Naive thymus-derived CD4-positive, alpha-beta T cell (primary cell): ENCODE data around the gene CATSPER3. TPM values are rescaled to one million over a fixed set of nuclear protein-coding genes. Genes with fewer than 3 reads are reported as not detected.
A peak's percentile ranks its signal among the peaks of the same experiment; 100 is the strongest.

ENCODE experiments used
- ATAC-seq: fragments of 150-1000 bp; cut with Tn5 transposase; 2 replicates; pipeline ENCODE4 v1.10.0; 2021; ENCODE audit warnings: mild to moderate bottlenecking, moderate library complexity
- CTCF ChIA-PET: fragments of 350-600 bp; sonication (Branson Sonifier 250); formaldehyde crosslinking; loops from one replicate; lab custom pipeline; 2021; ENCODE audit warnings: antibody characterized with exemption; lab: Charles Lee
- POLR2A ChIA-PET: fragments of 350-600 bp; sonication (Branson Sonifier 250); formaldehyde crosslinking; loops from one replicate; lab custom pipeline; 2021; ENCODE audit warnings: antibody characterized with exemption, inconsistent platforms; lab: Charles Lee
- DNase-seq, 9 donors: peaks; one replicate each; pipeline versions ENCODE4 v3.0.0 to v3.0.0-alpha.2; 2020 to 2022; ENCODE audit warnings: mixed read lengths in 1 of 9
- H3K27ac ChIP-seq: one replicate; pipeline ENCODE4 v1.7.0; 2013; ENCODE audit warnings: mild to moderate bottlenecking, low read depth, low read length, moderate library complexity
- H3K27me3 ChIP-seq, 2 donors: one replicate each; pipeline ENCODE4 v1.7.0; 2013; ENCODE audit warnings: low read length in 2 of 2, mild to moderate bottlenecking in 2 of 2, moderate library complexity in 2 of 2; ENCODE audit not compliant: control insufficient read depth in 2 of 2, insufficient read depth in 2 of 2
- H3K36me3 ChIP-seq, 3 experiments: 1 replicate in 2 of 3; 2 replicates in 1 of 3; pipeline ENCODE4 v1.7.0; 2013; ENCODE audit warnings: low read length in 3 of 3, mild to moderate bottlenecking in 3 of 3, moderate library complexity in 1 of 3; ENCODE audit not compliant: insufficient read depth in 3 of 3, control insufficient read depth in 2 of 3
- H3K4me1 ChIP-seq, 2 donors: one replicate each; pipeline ENCODE4 v1.7.0; 2013; ENCODE audit warnings: low read length in 2 of 2, mild to moderate bottlenecking in 2 of 2, moderate library complexity in 1 of 2; ENCODE audit not compliant: control insufficient read depth in 2 of 2, insufficient read depth in 2 of 2
- H3K4me3 ChIP-seq: 2 replicates; pipeline ENCODE4 v1.7.0; 2013; ENCODE audit warnings: mild to moderate bottlenecking, low read length
- H3K9me3 ChIP-seq, 3 experiments: 1 replicate in 2 of 3; 2 replicates in 1 of 3; pipeline ENCODE4 v1.7.0; 2013; ENCODE audit warnings: low read length in 3 of 3; ENCODE audit not compliant: control insufficient read depth in 2 of 3
- H3K27ac Mint-ChIP-seq, 9 donors: one replicate each; pipeline ENCODE4 v1.8.0; 2020 to 2022; ENCODE audit warnings: mixed read lengths in 9 of 9, mild to moderate bottlenecking in 8 of 9, moderate library complexity in 5 of 9, inconsistent platforms in 2 of 9
- H3K27me3 Mint-ChIP-seq, 5 donors: one replicate each; pipeline ENCODE4 v1.8.0; 2021 to 2022; ENCODE audit warnings: mixed read lengths in 5 of 5, mild to moderate bottlenecking in 1 of 5
- H3K36me3 Mint-ChIP-seq, 5 donors: one replicate each; pipeline ENCODE4 v1.8.0; 2020 to 2022; ENCODE audit warnings: mixed read lengths in 5 of 5, mild to moderate bottlenecking in 3 of 5, inconsistent platforms in 1 of 5
- H3K4me1 Mint-ChIP-seq, 7 donors: one replicate each; pipeline ENCODE4 v1.8.0; 2020 to 2022; ENCODE audit warnings: mixed read lengths in 7 of 7, mild to moderate bottlenecking in 3 of 7, inconsistent platforms in 1 of 7
- H3K4me3 Mint-ChIP-seq, 10 donors: one replicate each; pipeline ENCODE4 v1.8.0; 2020 to 2022; ENCODE audit warnings: mild to moderate bottlenecking in 10 of 10, mixed read lengths in 10 of 10, moderate library complexity in 6 of 10, inconsistent platforms in 2 of 10
- H3K9me3 Mint-ChIP-seq, 11 donors: one replicate each; pipeline ENCODE4 v1.8.0; 2020 to 2022; ENCODE audit warnings: mixed read lengths in 11 of 11, mild to moderate bottlenecking in 4 of 11, inconsistent platforms in 1 of 11, moderate library complexity in 1 of 11
- intact Hi-C, 2 donors: fragments of 100-400 bp; cut with micrococcal nuclease; formaldehyde crosslinking; loops; one replicate each; pipeline ENCODE4 v1.15.1; 2023
- polyA plus RNA-seq, 2 donors: library from polyadenylated mRNA; unstranded; fragments of 300-500 nt; fragmentation: Illumina TruSeq; gene quantifications; one replicate each; pipeline ENCODE4 v1.2.3, GENCODE V29; 2021
- total RNA-seq, 6 experiments: library from RNA in 5 of 6; stranded (reverse) in 5 of 6; gene quantifications; 1 replicate in 5 of 6; 2 replicates in 1 of 6; pipeline ENCODE4 v1.2.3 and lab custom pipeline; 2021 to 2026

CATSPER3 gene
- total and polyA plus RNA-seq, 7 experiments from 2014 or later = 0.45 to 1.5 (median 0.81) TPM

GRCh38 chr5:135040333-135041144 is 72.8 kb downstream of the CATSPER3 start:
- Histone ChIP-seq H3K9me3 (no peaks in the 10 kb centered on the region), H3K27ac (no peak overlapping the region), H3K36me3 (no peaks in the 10 kb centered on the region), H3K4me3 (no peak overlapping the region), H3K4me1 (no peaks in the 10 kb centered on the region), H3K27me3 (peaks cover 7 to 19% of the 10 kb centered on the region in 2 donors)
- H3K27me3 Mint-ChIP-seq = peaks cover 66 to 89% (median 76%) of the 10 kb centered on the region in 5 donors
- ATAC-seq = no peak
- H3K9me3 Mint-ChIP-seq = peaks cover 0 to 4% (median 0%) of the 10 kb centered on the region in 11 donors
- POLR2A ChIA-PET = no interaction called here
- no peak overlapping the region for H3K27ac Mint-ChIP-seq
- H3K4me1 Mint-ChIP-seq = peaks cover 0 to 21% (median 8%) of the 10 kb centered on the region in 7 donors
- DNase-seq = no peak
- intact Hi-C loops = no loop called here
- H3K36me3 Mint-ChIP-seq = no peaks in the 10 kb centered on the region
- CTCF ChIA-PET = no interaction called here
- peak overlapping the region in 8 of 10 donors; percentile 1 to 76 (median 39) for H3K4me3 Mint-ChIP-seq

- H3K4me3 Mint-ChIP-seq = peak overlapping the region in 8 of 10 donors; percentile 5 to 76 (median 36)
Measured at GRCh38 chr5:135041145-135041587, 73.5 kb downstream of the CATSPER3 start.

GRCh38 chr5:135041726-135042125 is 74.0 kb downstream of the CATSPER3 start:
- H3K4me1 Mint-ChIP-seq = peaks cover 0 to 21% (median 8%) of the 10 kb centered on the region in 7 donors
- no peaks in the 10 kb centered on the region for H3K36me3 ChIP-seq
- intact Hi-C loops = no loop called here
- H3K27ac ChIP-seq = no peak overlapping the region
- DNase-seq (no peak), ATAC-seq (no peak)
- ChIA-PET CTCF (no interaction called here), POLR2A (no interaction called here)
- no peaks in the 10 kb centered on the region for H3K9me3 ChIP-seq
- H3K4me1 ChIP-seq = no peaks in the 10 kb centered on the region
- peaks cover 0 to 4% (median 0%) of the 10 kb centered on the region in 11 donors for H3K9me3 Mint-ChIP-seq
- H3K4me3 ChIP-seq = no peak overlapping the region
- H3K4me3 Mint-ChIP-seq = peak overlapping the region in 6 of 10 donors; percentile 2 to 76 (median 22)
- no peak overlapping the region for H3K27ac Mint-ChIP-seq
- no peaks in the 10 kb centered on the region for H3K36me3 Mint-ChIP-seq
- H3K27me3 ChIP-seq = peaks cover 7 to 19% of the 10 kb centered on the region in 2 donors
- peaks cover 64 to 84% (median 77%) of the 10 kb centered on the region in 5 donors for H3K27me3 Mint-ChIP-seq

More at GRCh38 chr5:135041145-135041587, 73.5 kb downstream of the CATSPER3 start:
- no peaks in the 10 kb centered on the region for H3K36me3 Mint-ChIP-seq
- Histone ChIP-seq H3K27me3 (peaks cover 7 to 19% of the 10 kb centered on the region in 2 donors), H3K36me3 (no peaks in the 10 kb centered on the region), H3K9me3 (no peaks in the 10 kb centered on the region), H3K4me1 (no peaks in the 10 kb centered on the region), H3K27ac (no peak overlapping the region), H3K4me3 (no peak overlapping the region)
- H3K4me1 Mint-ChIP-seq = peaks cover 0 to 21% (median 8%) of the 10 kb centered on the region in 7 donors
- no peak for DNase-seq
- peaks cover 0 to 4% (median 0%) of the 10 kb centered on the region in 11 donors for H3K9me3 Mint-ChIP-seq
- CTCF ChIA-PET = no interaction called here
- H3K27ac Mint-ChIP-seq = no peak overlapping the region
- peaks cover 64 to 84% (median 77%) of the 10 kb centered on the region in 5 donors for H3K27me3 Mint-ChIP-seq
- POLR2A ChIA-PET = no interaction called here
- intact Hi-C loops = no loop called here
- ATAC-seq = no peak

DNA sequence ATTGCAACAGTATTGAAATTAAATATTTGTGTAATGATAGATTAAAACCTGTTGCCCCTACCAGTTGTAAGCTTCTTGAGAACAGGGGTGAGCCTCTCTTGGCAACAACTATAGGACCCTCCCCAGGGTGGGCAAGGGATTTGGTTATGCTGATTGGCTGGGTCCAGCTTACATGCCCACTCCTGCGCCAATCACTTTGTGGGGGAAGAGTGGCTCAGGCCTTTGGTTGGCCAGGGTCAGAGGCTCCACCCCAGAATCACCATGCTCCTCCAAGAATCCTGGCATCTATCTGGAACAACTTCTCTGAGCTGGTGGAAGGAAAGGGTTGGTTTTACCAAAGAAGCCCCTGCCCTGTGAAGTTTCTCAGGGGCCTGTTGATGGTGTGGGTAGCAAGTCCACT is 74.9 kb downstream of the CATSPER3 start:
- H3K36me3 ChIP-seq = no peaks in the 10 kb centered on the region
- H3K4me3 ChIP-seq = no peak overlapping the region
- Mint-ChIP-seq H3K27ac (no peak overlapping the region), H3K36me3 (no peaks in the 10 kb centered on the region), H3K9me3 (peaks cover 0 to 4% (median 0%) of the 10 kb centered on the region in 11 donors), H3K4me1 (peaks cover 0 to 21% (median 8%) of the 10 kb centered on the region in 7 donors), H3K27me3 (peaks cover 62 to 82% (median 79%) of the 10 kb centered on the region in 5 donors), H3K4me3 (no peak overlapping the region)
- no peaks in the 10 kb centered on the region for H3K9me3 ChIP-seq
- ChIA-PET CTCF (no interaction called here), POLR2A (no interaction called here)
- H3K27ac ChIP-seq = no peak overlapping the region
- no peaks in the 10 kb centered on the region for H3K4me1 ChIP-seq
- ATAC-seq (no peak), DNase-seq (no peak)
- intact Hi-C loops = no loop called here
- H3K27me3 ChIP-seq = peaks cover 7 to 16% of the 10 kb centered on the region in 2 donors

- H3K9me3 Mint-ChIP-seq = peaks cover 0 to 4% (median 0%) of the 10 kb centered on the region in 11 donors
- peaks cover 0 to 13% (median 5%) of the 10 kb centered on the region in 7 donors for H3K4me1 Mint-ChIP-seq
- H3K27ac ChIP-seq = no peak overlapping the region
- H3K4me3 ChIP-seq = no peak overlapping the region
- H3K36me3 Mint-ChIP-seq = no peaks in the 10 kb centered on the region
- no peak overlapping the region for H3K27ac Mint-ChIP-seq
- H3K27me3 ChIP-seq = peaks cover 0 to 7% of the 10 kb centered on the region in 2 donors
- no peak for ATAC-seq
- no peaks in the 10 kb centered on the region for H3K36me3 ChIP-seq
- no peaks in the 10 kb centered on the region for H3K9me3 ChIP-seq
- POLR2A ChIA-PET = no interaction called here
- CTCF ChIA-PET = no interaction called here
- no peaks in the 10 kb centered on the region for H3K4me1 ChIP-seq
- no peak overlapping the region for H3K4me3 Mint-ChIP-seq
- intact Hi-C loops = no loop called here
- H3K27me3 Mint-ChIP-seq = peaks cover 72 to 92% (median 79%) of the 10 kb centered on the region in 5 donors
- no peak for DNase-seq
Measured at GRCh38 chr5:135045488-135045887, 77.8 kb downstream of the CATSPER3 start.

- Histone ChIP-seq H3K9me3 (no peaks in the 10 kb centered on the region), H3K4me1 (no peaks in the 10 kb centered on the region), H3K36me3 (no peaks in the 10 kb centered on the region), H3K4me3 (no peak overlapping the region), H3K27me3 (peaks cover 0 to 7% of the 10 kb centered on the region in 2 donors), H3K27ac (no peak overlapping the region)
- H3K27me3 Mint-ChIP-seq = peaks cover 77 to 91% (median 80%) of the 10 kb centered on the region in 5 donors
- H3K4me3 Mint-ChIP-seq = no peak overlapping the region
- CTCF ChIA-PET = no interaction called here
- ATAC-seq (no peak), DNase-seq (no peak)
- intact Hi-C loops = no loop called here
- H3K9me3 Mint-ChIP-seq = peaks cover 0 to 2% (median 0%) of the 10 kb centered on the region in 11 donors
- POLR2A ChIA-PET = no interaction called here
- no peak overlapping the region for H3K27ac Mint-ChIP-seq
- peaks cover 0 to 4% (median 0%) of the 10 kb centered on the region in 7 donors for H3K4me1 Mint-ChIP-seq
- no peaks in the 10 kb centered on the region for H3K36me3 Mint-ChIP-seq
Measured at GRCh38 chr5:135046661-135047346, 79.1 kb downstream of the CATSPER3 start.
